C4-2B (cell line): ENCODE measurements around the gene ITSN1.

Experiments
- ZFX ChIP-seq: fragments of 450-650 bp; IDR thresholded peaks from 2 replicates; pipeline ENCODE4 v1.6.1; 2017
- TF ChIP-seq, protein P1 (sequence below): fragments of 450-650 bp; conservative IDR thresholded peaks from 2 replicates; pipeline ENCODE4 v1.5.1; 2017; ENCODE audit warnings: mild to moderate bottlenecking

DNA sequence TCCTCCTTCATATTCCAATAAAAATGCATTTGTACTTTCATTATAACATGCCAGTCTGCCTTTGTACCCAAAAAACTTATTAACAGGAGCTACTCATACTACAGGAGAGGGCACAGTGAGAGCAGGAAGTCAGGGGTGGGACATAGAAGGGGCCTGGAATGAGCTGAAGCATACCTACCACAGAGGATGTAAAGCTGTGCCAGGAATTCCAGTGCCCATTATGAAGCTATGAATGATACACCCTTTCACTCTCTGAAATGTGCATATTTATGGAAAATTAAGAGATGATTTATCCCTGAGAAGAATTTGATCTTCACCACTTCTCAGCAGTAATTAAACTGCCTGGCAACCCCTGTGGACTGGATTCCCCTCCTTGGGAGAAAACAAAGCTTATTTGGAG lies 207.5 kb downstream of the ITSN1 start:
- TF ChIP-seq, protein P1, sequence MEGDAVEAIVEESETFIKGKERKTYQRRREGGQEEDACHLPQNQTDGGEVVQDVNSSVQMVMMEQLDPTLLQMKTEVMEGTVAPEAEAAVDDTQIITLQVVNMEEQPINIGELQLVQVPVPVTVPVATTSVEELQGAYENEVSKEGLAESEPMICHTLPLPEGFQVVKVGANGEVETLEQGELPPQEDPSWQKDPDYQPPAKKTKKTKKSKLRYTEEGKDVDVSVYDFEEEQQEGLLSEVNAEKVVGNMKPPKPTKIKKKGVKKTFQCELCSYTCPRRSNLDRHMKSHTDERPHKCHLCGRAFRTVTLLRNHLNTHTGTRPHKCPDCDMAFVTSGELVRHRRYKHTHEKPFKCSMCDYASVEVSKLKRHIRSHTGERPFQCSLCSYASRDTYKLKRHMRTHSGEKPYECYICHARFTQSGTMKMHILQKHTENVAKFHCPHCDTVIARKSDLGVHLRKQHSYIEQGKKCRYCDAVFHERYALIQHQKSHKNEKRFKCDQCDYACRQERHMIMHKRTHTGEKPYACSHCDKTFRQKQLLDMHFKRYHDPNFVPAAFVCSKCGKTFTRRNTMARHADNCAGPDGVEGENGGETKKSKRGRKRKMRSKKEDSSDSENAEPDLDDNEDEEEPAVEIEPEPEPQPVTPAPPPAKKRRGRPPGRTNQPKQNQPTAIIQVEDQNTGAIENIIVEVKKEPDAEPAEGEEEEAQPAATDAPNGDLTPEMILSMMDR, result no peak
- TF ChIP-seq ZFX, result no peak
